MCF 10A (cell line): ENCODE measurements around the gene SRPRA. TPM values are rescaled to one million over a fixed set of nuclear protein-coding genes. Genes with fewer than 3 reads are reported as not detected.
"Not testable (repeated sequence)": the region's sequence is repeated elsewhere in the genome, so short reads cannot be mapped to it uniquely, and the experiment has no call there.

ENCODE experiments used
- BruUV-seq: library from RNA; stranded (reverse); fragments of 400-500 nt; replicated peaks from 2 replicates; lab custom pipeline; 2021; lab: Mats Ljungman, UMichigan
- CTCF ChIA-PET: fragments of 300-600 bp; sonication (Branson Sonifier 250); formaldehyde crosslinking; extraction: SDS; loops from one replicate; lab custom pipeline; 2021; ENCODE audit warnings: antibody characterized with exemption, inconsistent platforms; lab: Yijun Ruan, JAX
- POLR2A ChIA-PET: fragments of 300-600, 350-650 bp; sonication (Branson Sonifier 250); formaldehyde crosslinking; extraction: SDS; loops from one replicate; lab custom pipeline; 2020; ENCODE audit warnings: antibody characterized with exemption, inconsistent platforms; lab: Yijun Ruan, JAX
- DNase-seq: peaks from one replicate; pipeline ENCODE4 v3.0.0-alpha.2; 2018; ENCODE audit not compliant: unreplicated experiment
- H3K27ac Mint-ChIP-seq: one replicate; pipeline ENCODE4 v1.8.0; 2022; ENCODE audit warnings: mild to moderate bottlenecking, low read depth, mixed read lengths; ENCODE audit not compliant: unreplicated experiment
- H3K27me3 Mint-ChIP-seq: one replicate; pipeline ENCODE4 v1.8.0; 2022; ENCODE audit warnings: mixed read lengths; ENCODE audit not compliant: insufficient read depth, unreplicated experiment
- H3K36me3 Mint-ChIP-seq: one replicate; pipeline ENCODE4 v1.8.0; 2022; ENCODE audit warnings: mild to moderate bottlenecking, moderate library complexity, mixed read lengths; ENCODE audit not compliant: insufficient read depth, unreplicated experiment
- H3K4me1 Mint-ChIP-seq: one replicate; pipeline ENCODE4 v1.8.0; 2022; ENCODE audit warnings: mixed read lengths; ENCODE audit not compliant: insufficient read depth, unreplicated experiment
- H3K4me3 Mint-ChIP-seq: one replicate; pipeline ENCODE4 v1.8.0; 2022; ENCODE audit warnings: mild to moderate bottlenecking, moderate library complexity, mixed read lengths; ENCODE audit not compliant: unreplicated experiment
- H3K9me3 Mint-ChIP-seq: one replicate; pipeline ENCODE4 v1.8.0; 2022; ENCODE audit warnings: mixed read lengths; ENCODE audit not compliant: unreplicated experiment
- CTCF ChIP-seq: fragments of 200-600 bp; IDR thresholded peaks from one replicate; pipeline ENCODE4 v1.8.0; 2022; ENCODE audit warnings: antibody characterized with exemption, mild to moderate bottlenecking; ENCODE audit not compliant: unreplicated experiment
- intact Hi-C: fragments of 100-400 bp; cut with micrococcal nuclease; formaldehyde crosslinking; loops from 2 replicates; pipeline ENCODE4 v1.14.1; 2022
- total RNA-seq: library from RNA; stranded (reverse); gene quantifications from 2 replicates; pipeline ENCODE4 v1.2.3, GENCODE V29; 2022

Gene SRPRA
- total RNA-seq, 1 experiment from 2014 or later: 176 TPM

- Mint-ChIP-seq H3K36me3 (peaks cover 33% of the 10 kb centered on the region), H3K27ac (no peak overlapping the region), H3K4me1 (peaks cover 5% of the 10 kb centered on the region), H3K4me3 (no peak overlapping the region), H3K27me3 (no peaks in the 10 kb centered on the region), H3K9me3 (no peaks in the 10 kb centered on the region)
- DNase-seq: no peak
- intact Hi-C loops: no loop called here
- ChIA-PET CTCF (interaction anchor here (0.6 to 0.7 kb wide), 2 partner anchors 10 to 347 kb away, joined by 3 read pairs; no protein-coding TSS in a partner anchor), POLR2A (no interaction called here)
- TF ChIP-seq CTCF: no peak
- BruUV-seq: no TSS peak
These were observed 11.6 kb downstream of the SRPRA start for GRCh38 chr11:126257144-126257543.

- CTCF ChIA-PET: interaction anchor here (0.7 to 1.2 kb wide), 3 partner anchors 9 to 55 kb away, joined by 3 read pairs; no protein-coding TSS in a partner anchor
- H3K4me1 Mint-ChIP-seq: peaks cover 3% of the 10 kb centered on the region
These were observed 12.5 kb downstream of the SRPRA start for GRCh38 chr11:126256216-126256615.

GRCh38 chr11:126255507-126255906 is 13.2 kb downstream of the SRPRA start:
- H3K4me3 Mint-ChIP-seq, BruUV-seq, H3K9me3 Mint-ChIP-seq, H3K27me3 Mint-ChIP-seq, DNase-seq, intact Hi-C loops, H3K27ac Mint-ChIP-seq, H3K4me1 Mint-ChIP-seq: not testable (repeated sequence)
- POLR2A ChIA-PET: interaction anchor here (2.0 kb wide), 1 partner anchor 13 kb away, joined by 4 read pairs; the partner anchor contains the start of gene SRPRA
- CTCF ChIA-PET: interaction anchor here (0.7 to 1.2 kb wide), 2 partner anchors 36 to 54 kb away, joined by 3 read pairs; no protein-coding TSS in a partner anchor
- peaks cover 24% of the 10 kb centered on the region for H3K36me3 Mint-ChIP-seq

More at GRCh38 chr11:126256216-126256615, 12.5 kb downstream of the SRPRA start:
- Mint-ChIP-seq H3K36me3 (peaks cover 27% of the 10 kb centered on the region), H3K27ac (no peak overlapping the region), H3K9me3 (no peaks in the 10 kb centered on the region), H3K4me3 (no peak overlapping the region), H3K27me3 (no peaks in the 10 kb centered on the region)
- no peak for DNase-seq
- BruUV-seq: no TSS peak
- no peak for TF ChIP-seq CTCF
- POLR2A ChIA-PET: interaction anchor here (2.0 kb wide), 1 partner anchor 12 kb away, joined by 4 read pairs; the partner anchor contains the start of gene SRPRA
- intact Hi-C loops: no loop called here

GRCh38 chr11:126254819-126255218 is 13.9 kb downstream of the SRPRA start:
- H3K4me3 Mint-ChIP-seq: no peak overlapping the region
- POLR2A ChIA-PET: interaction anchor here (2.0 kb wide), 1 partner anchor 13 kb away, joined by 4 read pairs; the partner anchor contains the start of gene SRPRA

More at GRCh38 chr11:126254819-126255218, 13.9 kb downstream of the SRPRA start:
- intact Hi-C loops: no loop called here
- TF ChIP-seq CTCF: no peak
- DNase-seq: no peak
- Mint-ChIP-seq H3K36me3 (peaks cover 24% of the 10 kb centered on the region), H3K27ac (no peak overlapping the region), H3K9me3 (no peaks in the 10 kb centered on the region), H3K27me3 (no peaks in the 10 kb centered on the region), H3K4me1 (no peaks in the 10 kb centered on the region)
- CTCF ChIA-PET: interaction anchor here (0.7 kb wide), 1 partner anchor 1373 kb away, joined by 3 read pairs; no protein-coding TSS in a partner anchor
- no TSS peak for BruUV-seq
